K562 (cell line): Measurements from ENCODE around the gene FAM219A. TPM values are rescaled to one million over a fixed set of nuclear protein-coding genes. Genes with fewer than 3 reads are reported as not detected.

ENCODE experiments used
- ATAC-seq: fragments of 200-7000 bp; cut with Tn5 transposase; 3 replicates; pipeline ENCODE4 v1.9.1; 2020; ENCODE audit warnings: moderate library complexity
- BruUV-seq: library from RNA; stranded (reverse); fragments of 400-500 nt; replicated peaks from 2 replicates; lab custom pipeline; 2021; lab: Mats Ljungman, UMichigan
- CTCF ChIA-PET: fragments of 300-600 bp; formaldehyde crosslinking; extraction: SDS; loops from one replicate; lab custom pipeline; 2021; ENCODE audit warnings: low intra/inter-chr PET ratio; lab: Yijun Ruan, JAX
- POLR2A ChIA-PET: fragments of 300-600, 350-650 bp; sonication (Branson Sonifier 250); formaldehyde crosslinking; extraction: SDS; loops from one replicate; lab custom pipeline; 2021; ENCODE audit warnings: antibody characterized with exemption, inconsistent platforms; lab: Yijun Ruan, JAX
- DNase-seq, 4 experiments: peaks; one replicate each; pipeline versions ENCODE4 v3.0.0 to v3.0.0-alpha.2; 2011 to 2018; ENCODE audit warnings: low spot score in 3 of 4, mixed read lengths in 3 of 4; ENCODE audit errors: extremely low read depth in 1 of 4
- FAIRE-seq: peaks from 2 replicates; lab custom pipeline; 2011; peaks lifted over from hg19 to GRCh38; lab: Jason Lieb, UNC
- H2AFZ ChIP-seq: 2 replicates; pipeline ENCODE4 v1.6.0; 2011; ENCODE audit warnings: low read depth, low read length, control low read depth, inconsistent platforms
- H3K27ac ChIP-seq: fragments of 200-600 bp; 3 replicates; pipeline ENCODE4 v1.8.0; 2011; ENCODE audit warnings: low read depth, mild to moderate bottlenecking, control low read depth, inconsistent platforms, low read length, moderate library complexity, mixed read lengths; ENCODE audit errors: extremely low read depth
- H3K27me3 ChIP-seq, 2 experiments: fragments of 300-600 bp in 1 of 2; 2 replicates in 1 of 2; 3 replicates in 1 of 2; pipeline versions ENCODE4 v1.6.0 to v1.8.0; 2011; ENCODE audit warnings: inconsistent platforms in 2 of 2, low read length in 2 of 2, mild to moderate bottlenecking in 1 of 2, mixed read lengths in 1 of 2, moderate library complexity in 1 of 2; ENCODE audit not compliant: control insufficient read depth in 2 of 2, insufficient read depth in 2 of 2
- H3K36me3 ChIP-seq: fragments of 300-600 bp; 3 replicates; pipeline ENCODE4 v1.8.0; 2011; ENCODE audit warnings: mild to moderate bottlenecking, low read length, inconsistent platforms; ENCODE audit not compliant: control insufficient read depth, insufficient read depth
- H3K4me1 ChIP-seq, 2 experiments: fragments of 200-600 bp in 1 of 2; replicated peaks in 1 of 2; 2 replicates in 1 of 2; 3 replicates in 1 of 2; pipeline versions ENCODE4 v1.5.1 to v1.8.0; 2011; ENCODE audit warnings: inconsistent platforms in 2 of 2, low read length in 2 of 2, mild to moderate bottlenecking in 1 of 2, mixed read lengths in 1 of 2, moderate library complexity in 1 of 2; ENCODE audit not compliant: control insufficient read depth in 2 of 2, insufficient read depth in 2 of 2
- H3K4me2 ChIP-seq: 2 replicates; pipeline ENCODE4 v1.6.1; 2011; ENCODE audit warnings: low read length, control low read depth, inconsistent platforms, mixed read lengths; ENCODE audit not compliant: insufficient read depth
- H3K4me3 ChIP-seq: fragments of 200-600 bp; sonication (generic), shearing (Covaris generic); 2 replicates; pipeline ENCODE4 v1.5.1; 2016; ENCODE audit warnings: control low read depth, inconsistent platforms
- H3K79me2 ChIP-seq: fragments of 200-600 bp; 3 replicates; pipeline ENCODE4 v1.8.0; 2011; ENCODE audit warnings: low read length, inconsistent platforms; ENCODE audit not compliant: control insufficient read depth, insufficient read depth
- H3K9ac ChIP-seq, 2 experiments: 2 replicates each; pipeline versions ENCODE4 v1.6.0 to v1.6.1; 2011; ENCODE audit warnings: low read depth in 2 of 2, low read length in 2 of 2, control low read depth in 1 of 2, inconsistent platforms in 1 of 2, mild to moderate bottlenecking in 1 of 2, mixed read lengths in 1 of 2; ENCODE audit not compliant: insufficient read depth in 1 of 2
- H3K9me1 ChIP-seq: one replicate; pipeline ENCODE4 v1.6.0; 2011; ENCODE audit warnings: inconsistent platforms, mild to moderate bottlenecking, low read length, moderate library complexity; ENCODE audit not compliant: control insufficient read depth, insufficient read depth
- H3K9me3 ChIP-seq: replicated peaks from 2 replicates; pipeline ENCODE4 v1.5.1; 2011; ENCODE audit warnings: low read depth, low read length, inconsistent platforms; ENCODE audit not compliant: control insufficient read depth, insufficient read depth
- H4K20me1 ChIP-seq: replicated peaks from 2 replicates; pipeline ENCODE4 v1.6.1; 2011; ENCODE audit warnings: low read length, inconsistent platforms, mixed read lengths; ENCODE audit not compliant: control insufficient read depth, insufficient read depth
- MCM7 ChIP-seq, 2 experiments: fragments of 450-650 bp; IDR thresholded peaks; 2 replicates each; pipeline ENCODE4 v1.6.1; 2016 to 2018
- PCBP1 ChIP-seq: fragments of 200-400 bp; formaldehyde crosslinking; IDR thresholded peaks from 2 replicates; pipeline ENCODE4 v1.6.1; 2018; ENCODE audit warnings: mild to moderate bottlenecking, low read depth, low read length; ENCODE audit not compliant: poor library complexity, severe bottlenecking
- TFE3 ChIP-seq: fragments of 450-650 bp; formaldehyde crosslinking; IDR thresholded peaks from 2 replicates; pipeline ENCODE4 v1.4.0; 2020; ENCODE audit warnings: mild to moderate bottlenecking, mixed read lengths
- TRIM28 ChIP-seq: fragments of 450-650 bp; IDR thresholded peaks from 2 replicates; pipeline ENCODE4 v1.6.1; 2017
- U2AF1 ChIP-seq: fragments of 200-400 bp; formaldehyde crosslinking; optimal IDR thresholded peaks from 2 replicates; pipeline ENCODE3; 2017; ENCODE audit warnings: mild to moderate bottlenecking, low read depth, low read length, moderate library complexity
- WGBS: fragments of 100-300 bp; shearing (Covaris generic); methylation state at CpG from one replicate; pipeline ENCODE4 v1.1.6; 2016; ENCODE audit warnings: low coverage, mixed read lengths; ENCODE audit not compliant: insufficient coverage; ENCODE audit errors: missing lambda C conversion rate; 5-methylcytosine and 5-hydroxymethylcytosine counted together
- in situ Hi-C: fragments of 300-500 bp; cut with MboI; formaldehyde crosslinking; loops from 4 replicates; pipeline ENCODE4 v1.15.0; 2018; ENCODE audit warnings: inconsistent platforms, mixed read lengths
- intact Hi-C: fragments of 100-400 bp; cut with micrococcal nuclease; formaldehyde crosslinking; loops from 2 replicates; pipeline ENCODE4 v1.14.2; 2022
- polyA plus RNA-seq, 8 experiments: library from polyadenylated mRNA; depleted of rRNA in 4 of 8; stranded (reverse) in 5 of 8; unstranded in 3 of 8; fragments of >200 nt; fragmentation: Nextera tagmentation in 2 of 8; fragmentation: Illumina TruSeq in 1 of 8; extraction: Ambion mirVana in 2 of 8; extraction: Trizol in 1 of 8; gene quantifications; 2 replicates each; pipeline versions ENCODE4 v1.2.1 to v1.2.3, GENCODE V29; 2011 to 2014; ENCODE audit warnings: inconsistent platforms in 1 of 8, missing spikeins in 1 of 8
- total RNA-seq, 7 experiments: library from RNA; depleted of rRNA in 6 of 7; stranded (reverse); fragments of >200 nt in 6 of 7; fragmentation: Illumina TruSeq in 2 of 7; extraction: Trizol in 2 of 7; gene quantifications; 2 replicates each; pipeline versions ENCODE4 v1.2.1 to v1.2.3, GENCODE V29; 2011 to 2021; ENCODE audit warnings: low replicate concordance in 1 of 7

The FAM219A gene
- total and polyA plus RNA-seq, 9 of the 15 experiments (the other 6 are each of a cell fraction or from before 2014, with no cell fraction given): 0.63 to 8.6 (median 2.9) TPM

DNA sequence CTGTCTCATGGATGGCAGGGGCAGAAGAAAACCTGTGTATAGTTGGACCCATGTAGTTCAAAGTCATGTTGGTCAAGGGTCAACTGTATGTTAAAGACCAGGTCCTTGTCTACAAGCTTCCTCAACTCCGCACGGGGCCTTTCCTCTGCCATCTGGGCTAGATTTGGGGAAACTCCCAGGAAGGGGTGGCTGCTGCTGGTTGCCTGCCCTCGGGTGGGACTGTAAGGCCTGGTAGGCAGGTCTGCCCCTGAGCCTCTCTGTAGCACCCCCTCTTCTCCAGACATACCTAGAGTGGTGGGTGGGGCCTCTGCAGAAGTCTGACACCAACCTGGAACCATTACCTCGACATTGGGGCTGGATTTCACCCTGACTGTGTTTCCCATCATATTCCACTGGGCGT is 49.2 kb upstream of the FAM219A start (continued):
- TF ChIP-seq PCBP1 (no peak), U2AF1 (no peak), TFE3 (CRISPR knock-in tag) (no peak)
- TF ChIP-seq, all 486 proteins: peak for 0

- in situ Hi-C loops: no loop called here
- Histone ChIP-seq H3K9ac (no peak overlapping the region), H3K9me3 (no peaks in the 10 kb centered on the region), H3K27me3 (peaks cover 0 to 4% of the 10 kb centered on the region in 2 experiments; a peak in 1 of 5 replicates), H4K20me1 (no peaks in the 10 kb centered on the region), H2AFZ (no peak overlapping the region), H3K36me3 (no peaks in the 10 kb centered on the region), H3K4me3 (no peak overlapping the region), H3K27ac (no peak overlapping the region), H3K79me2 (no peaks in the 10 kb centered on the region), H3K4me1 (no peaks in the 10 kb centered on the region; a peak in 1 of 5 replicates), H3K4me2 (no peak overlapping the region), H3K9me1 (no peaks in the 10 kb centered on the region)
- BruUV-seq: no TSS peak
- ATAC-seq: no peak
- CTCF ChIA-PET: no interaction called here
- no peak for DNase-seq
- intact Hi-C loops: no loop called here
- TF ChIP-seq MCM7 (IDR thresholded peaks at IDR 0.05) (no peak), TRIM28 (no peak)
- FAIRE-seq: no peak
- 0% methylated on average over 6 of the region's 7 CpGs for WGBS
- POLR2A ChIA-PET: no interaction called here
These were observed 48.3 kb upstream of the FAM219A start for GRCh38 chr9:34506623-34507022.
